Thoracic aorta (tissue), 2 donors: ENCODE results near the gene YBEY. TPM values are rescaled to one million over a fixed set of nuclear protein-coding genes. Genes with fewer than 3 reads are reported as not detected.

ENCODE experiments used
- ATAC-seq: fragments of 150-250 bp; one replicate; pipeline ENCODE4 v1.8.0; 2017; ENCODE audit warnings: low read depth; ENCODE audit not compliant: insufficient number of reproducible peaks, low FRiP score
- DNase-seq: peaks from one replicate; pipeline ENCODE4 v3.0.0-alpha.2; 2020; ENCODE audit warnings: low spot score
- H3K27ac ChIP-seq, 2 donors: fragments of 200-600 bp; sonication (generic); 1 replicate in 1 of 2; 2 replicates in 1 of 2; pipeline ENCODE4 v1.5.1; 2016; ENCODE audit warnings: mild to moderate bottlenecking in 2 of 2, moderate library complexity in 2 of 2
- H3K27me3 ChIP-seq: fragments of 200-600 bp; sonication (generic); replicated peaks from 2 replicates; pipeline ENCODE4 v1.6.0; 2016; ENCODE audit warnings: mild to moderate bottlenecking; ENCODE audit not compliant: insufficient read depth
- H3K36me3 ChIP-seq: fragments of 200-600 bp; sonication (generic); one replicate; pipeline ENCODE4 v1.5.1; 2016
- H3K4me1 ChIP-seq, 2 donors: fragments of 200-600 bp; sonication (generic); 1 replicate in 1 of 2; 2 replicates in 1 of 2; pipeline versions ENCODE4 v1.5.1 to v1.6.0; 2016; ENCODE audit warnings: low read depth in 2 of 2, mild to moderate bottlenecking in 1 of 2; ENCODE audit not compliant: control insufficient read depth in 1 of 2
- H3K4me3 ChIP-seq: fragments of 200-600 bp; sonication (generic); 2 replicates; pipeline ENCODE4 v1.5.1; 2016; ENCODE audit warnings: mild to moderate bottlenecking
- H3K9me3 ChIP-seq: fragments of 200-600 bp; sonication (generic); 2 replicates; pipeline ENCODE4 v1.5.1; 2016
- total RNA-seq, 2 donors: library from RNA; depleted of rRNA; stranded (reverse); fragments of >200 nt; gene quantifications; one replicate each; pipeline versions ENCODE4 v1.1.0 to v1.2.3, GENCODE V29; 2016
- TF ChIP-seq, protein P1 (sequence below): fragments of 200-600 bp; sonication (generic); IDR thresholded peaks from one replicate; pipeline ENCODE4 v1.5.1; 2019; ENCODE audit warnings: antibody characterized with exemption

YBEY gene
- total RNA-seq, 2 donors from 2014 or later = 5.1 to 11.9 TPM

DNA sequence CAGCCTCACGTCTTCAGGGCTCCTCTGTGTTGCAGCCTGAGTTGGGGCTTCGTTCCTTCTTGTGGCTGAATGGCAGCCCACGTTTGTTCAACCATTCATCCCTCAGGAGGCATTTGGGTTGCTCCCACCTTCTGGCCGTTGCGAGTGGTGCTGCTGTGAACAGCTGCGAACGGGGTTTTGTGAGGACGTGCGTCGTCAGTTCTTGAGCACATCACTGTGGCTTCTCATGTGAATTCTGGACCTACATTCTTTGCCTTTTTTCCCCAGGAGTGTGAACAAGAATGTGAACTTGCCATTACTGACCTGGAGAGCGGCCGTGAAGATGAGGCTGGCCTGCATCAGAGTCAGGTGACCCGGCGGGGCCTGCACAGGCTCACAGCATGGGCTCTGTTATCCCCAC is 59.7 kb downstream of the YBEY start:
- Histone ChIP-seq H3K4me3 (no peak overlapping the region), H3K4me1 (no peaks in the 10 kb centered on the region), H3K27ac (no peak overlapping the region), H3K9me3 (no peaks in the 10 kb centered on the region), H3K27me3 (no peaks in the 10 kb centered on the region), H3K36me3 (peaks cover 27% of the 10 kb centered on the region)
- DNase-seq (no peak), ATAC-seq (no peak)
- TF ChIP-seq, protein P1, sequence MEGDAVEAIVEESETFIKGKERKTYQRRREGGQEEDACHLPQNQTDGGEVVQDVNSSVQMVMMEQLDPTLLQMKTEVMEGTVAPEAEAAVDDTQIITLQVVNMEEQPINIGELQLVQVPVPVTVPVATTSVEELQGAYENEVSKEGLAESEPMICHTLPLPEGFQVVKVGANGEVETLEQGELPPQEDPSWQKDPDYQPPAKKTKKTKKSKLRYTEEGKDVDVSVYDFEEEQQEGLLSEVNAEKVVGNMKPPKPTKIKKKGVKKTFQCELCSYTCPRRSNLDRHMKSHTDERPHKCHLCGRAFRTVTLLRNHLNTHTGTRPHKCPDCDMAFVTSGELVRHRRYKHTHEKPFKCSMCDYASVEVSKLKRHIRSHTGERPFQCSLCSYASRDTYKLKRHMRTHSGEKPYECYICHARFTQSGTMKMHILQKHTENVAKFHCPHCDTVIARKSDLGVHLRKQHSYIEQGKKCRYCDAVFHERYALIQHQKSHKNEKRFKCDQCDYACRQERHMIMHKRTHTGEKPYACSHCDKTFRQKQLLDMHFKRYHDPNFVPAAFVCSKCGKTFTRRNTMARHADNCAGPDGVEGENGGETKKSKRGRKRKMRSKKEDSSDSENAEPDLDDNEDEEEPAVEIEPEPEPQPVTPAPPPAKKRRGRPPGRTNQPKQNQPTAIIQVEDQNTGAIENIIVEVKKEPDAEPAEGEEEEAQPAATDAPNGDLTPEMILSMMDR = no peak

DNA sequence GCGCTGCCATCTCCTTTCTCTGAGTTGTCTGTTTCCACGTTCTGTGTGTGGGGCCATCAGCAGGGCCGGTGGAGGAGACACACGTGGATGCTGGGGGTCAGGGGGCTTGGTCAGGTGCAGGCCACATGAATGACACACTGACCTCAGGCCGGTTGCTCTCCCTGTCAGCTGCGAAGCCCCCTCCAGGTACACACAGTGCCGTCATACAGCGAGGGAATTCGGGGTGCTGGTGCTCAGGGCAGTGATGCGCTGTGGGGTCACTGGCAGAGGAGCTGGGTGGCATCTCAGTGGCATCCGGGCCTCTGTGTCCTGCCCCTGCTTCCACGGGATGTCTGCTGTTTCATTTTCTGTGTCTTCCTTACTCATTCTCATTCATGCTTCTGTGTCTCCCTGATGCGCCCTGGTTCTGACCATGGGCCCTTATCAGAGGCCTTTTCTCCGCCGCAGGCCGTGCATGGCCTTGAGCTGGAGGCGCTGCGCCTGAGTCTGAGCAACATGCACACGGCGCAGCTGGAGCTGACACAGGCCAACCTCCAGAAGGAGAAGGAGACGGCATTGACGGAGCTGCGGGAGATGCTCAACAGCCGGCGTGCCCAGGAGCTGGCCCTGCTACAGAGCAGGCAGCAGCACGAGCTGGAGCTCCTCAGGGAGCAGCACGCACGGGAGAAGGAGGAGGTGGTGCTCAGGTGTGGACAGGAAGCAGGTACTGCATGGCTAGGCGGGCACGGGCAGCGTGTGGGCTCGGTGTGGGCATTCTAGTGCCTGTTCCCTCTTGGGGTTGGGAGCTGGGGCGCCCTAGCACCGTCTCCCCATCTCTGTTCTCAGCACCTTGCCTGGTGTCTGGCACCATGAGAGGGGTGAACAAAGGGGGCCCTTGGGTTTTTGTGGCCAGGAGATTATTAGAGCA is 60.4 kb downstream of the YBEY start:
- H3K27me3 ChIP-seq = no peaks in the 10 kb centered on the region
- TF ChIP-seq, protein P1 = no peak
- H3K36me3 ChIP-seq = peaks cover 34% of the 10 kb centered on the region
- no peaks in the 10 kb centered on the region for H3K9me3 ChIP-seq
- no peak overlapping the region for H3K27ac ChIP-seq
- H3K4me1 ChIP-seq = no peaks in the 10 kb centered on the region
- no peak for DNase-seq
- no peak overlapping the region for H3K4me3 ChIP-seq
- ATAC-seq = no peak

DNA sequence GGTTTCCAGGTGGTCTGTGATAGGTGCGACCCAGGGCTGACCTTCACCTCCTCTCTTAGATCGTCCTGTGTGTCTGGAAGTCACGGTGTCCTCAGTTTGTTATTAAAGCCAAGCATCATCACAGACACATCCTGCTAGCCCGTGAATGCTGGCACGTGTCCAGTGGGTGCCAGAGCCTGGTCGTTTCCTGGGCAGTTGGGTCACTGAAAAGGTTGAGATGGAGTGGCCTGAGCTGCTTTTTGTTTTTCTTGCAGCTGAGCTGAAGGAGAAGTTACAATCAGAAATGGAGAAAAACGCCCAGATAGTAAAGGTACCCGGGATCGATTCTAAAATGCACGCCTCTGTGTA is 61.0 kb downstream of the YBEY start:
- no peak for ATAC-seq
- Histone ChIP-seq H3K4me1 (no peaks in the 10 kb centered on the region), H3K4me3 (no peak overlapping the region), H3K27ac (no peak overlapping the region), H3K9me3 (no peaks in the 10 kb centered on the region), H3K36me3 (peaks cover 39% of the 10 kb centered on the region), H3K27me3 (no peaks in the 10 kb centered on the region)
- no peak for DNase-seq
- TF ChIP-seq, protein P1 = no peak

Other genes with a start within 250 kb of the YBEY start
- 1,000 to 10,000 TPM; 1,835 to 1,885 TPM for gene COL6A2, start 188.2 kb upstream of the YBEY start, total RNA-seq
- under 1 TPM in 1 of 2 donors, not detected in 1; 0.27 TPM for gene FTCD, start 130.8 kb upstream of the YBEY start, total RNA-seq
- 1 to 10 TPM; 3.2 to 7.9 TPM for gene SPATC1L, start 101.9 kb upstream of the YBEY start, total RNA-seq
- 100 to 1,000 TPM in 1 of 2 donors, 10 to 100 TPM in 1; 78.1 to 109 TPM for gene LSS, start 57.6 kb upstream of the YBEY start, total RNA-seq
- 100 to 1,000 TPM in 1 of 2 donors, 10 to 100 TPM in 1; 84.3 to 101 TPM for gene MCM3AP, start 731 bp upstream of the YBEY start, total RNA-seq
- gene C21orf58, start 37.5 kb downstream of the YBEY start, total RNA-seq = 1 to 10 TPM in 1 of 2 donors, under 1 TPM in 1; 0.81 to 3.2 TPM
- gene PCNT, start 37.8 kb downstream of the YBEY start, total RNA-seq = 10 to 100 TPM; 46.8 to 51.4 TPM
- gene DIP2A, start 172.5 kb downstream of the YBEY start, total RNA-seq = 10 to 100 TPM; 47.7 to 58.3 TPM